ENCODE data around the gene SLC16A3.
A peak's percentile ranks its signal among the peaks of the same experiment; 100 is the strongest.

SLC16A3 gene

GRCh38 chr17:82212331-82213250 lies 16.3 kb upstream of the SLC16A3 start, which contains the start of gene CCDC57:
TSS of gene CCDC57 (minus strand) at chr17:82212842. CDS start at chr17:82201944, 10,898 bp downstream.
- Histone ChIP-seq H3K27me3 (replicated peaks; ENCODE audit: insufficient read depth, low read length) (no peaks in the 10 kb centered on the region), H2AFZ (ENCODE audit: low read length) (peak within 1 kb of the TSS; percentile 95), H3K4me1 (ENCODE audit: low read length) (peaks cover 14% of the 10 kb centered on the region), H3K36me3 (replicated peaks; ENCODE audit: insufficient read depth, low read length) (no peaks in the 10 kb centered on the region), H4K20me1 (ENCODE audit: insufficient read depth, low read length) (no peaks in the 10 kb centered on the region), H3K9me3 (replicated peaks; ENCODE audit: insufficient read depth, low read length) (no peaks in the 10 kb centered on the region), H3K27ac (ENCODE audit: low read length) (peak within 1 kb of the TSS; percentile 27; the same call in 1 of the 2 replicates), H3K9ac (ENCODE audit: low read length) (peak within 1 kb of the TSS; percentile 75), H3K4me2 (ENCODE audit: low read depth, low read length) (peak within 1 kb of the TSS; percentile 94), H3F3A (ENCODE audit: insufficient read depth, low read length) (no peaks in the 10 kb centered on the region), H3K4me3 (ENCODE audit: low read length) (peak within 1 kb of the TSS; percentile 92), H3K79me2 (ENCODE audit: low read length) (peaks cover 11% of the 10 kb centered on the region; the same call in 1 of the 2 replicates), H3K9me2 (replicated peaks; ENCODE audit: insufficient read depth, low read length) (no peaks in the 10 kb centered on the region)
- TF ChIP-seq CTCF (IDR thresholded peaks at IDR 0.05; ENCODE audit: low read length) (no peak), EZH2 (optimal IDR thresholded peaks at IDR 0.05; ENCODE audit: low read depth, low read length) (no peak), EZH2phosphoT487 (IDR thresholded peaks at IDR 0.05; ENCODE audit: low read length) (no peak)
- DNase-seq: peak; percentile 77

- H3K9ac ChIP-seq (ENCODE audit: low read length): peak overlapping the region; percentile 75
- H4K20me1 ChIP-seq (ENCODE audit: insufficient read depth, low read length): no peaks in the 10 kb centered on the region
- H2AFZ ChIP-seq (ENCODE audit: low read length): peak overlapping the region; percentile 95
- H3K4me3 ChIP-seq (ENCODE audit: low read length): peak overlapping the region; percentile 92
- H3K9me3 ChIP-seq (replicated peaks; ENCODE audit: insufficient read depth, low read length): no peaks in the 10 kb centered on the region
- no peaks in the 10 kb centered on the region for H3K9me2 ChIP-seq (replicated peaks; ENCODE audit: insufficient read depth, low read length)
- H3K4me2 ChIP-seq (ENCODE audit: low read depth, low read length): peak overlapping the region; percentile 94
- peaks cover 11% of the 10 kb centered on the region; the same call in 1 of the 2 replicates for H3K79me2 ChIP-seq (ENCODE audit: low read length)
- H3F3A ChIP-seq (ENCODE audit: insufficient read depth, low read length): no peaks in the 10 kb centered on the region
- no peak overlapping the region for H3K27ac ChIP-seq (ENCODE audit: low read length)
- H3K4me1 ChIP-seq (ENCODE audit: low read length): peaks cover 14% of the 10 kb centered on the region
- no peaks in the 10 kb centered on the region for H3K36me3 ChIP-seq (replicated peaks; ENCODE audit: insufficient read depth, low read length)
- no peak for TF ChIP-seq EZH2phosphoT487 (IDR thresholded peaks at IDR 0.05; ENCODE audit: low read length)
- TF ChIP-seq EZH2 (optimal IDR thresholded peaks at IDR 0.05; ENCODE audit: low read depth, low read length): no peak
- no peak for TF ChIP-seq CTCF (IDR thresholded peaks at IDR 0.05; ENCODE audit: low read length)
- no peaks in the 10 kb centered on the region for H3K27me3 ChIP-seq (replicated peaks; ENCODE audit: insufficient read depth, low read length)
- DNase-seq: no peak
These were observed 15.4 kb upstream of the SLC16A3 start for GRCh38 chr17:82213251-82214011.

GRCh38 chr17:82214012-82214628 lies 14.7 kb upstream of the SLC16A3 start:
- no peak for DNase-seq
- Histone ChIP-seq H3K4me3 (ENCODE audit: low read length) (no peak overlapping the region), H3K4me2 (ENCODE audit: low read depth, low read length) (no peak overlapping the region), H3K9me2 (replicated peaks; ENCODE audit: insufficient read depth, low read length) (no peaks in the 10 kb centered on the region), H3K27ac (ENCODE audit: low read length) (no peak overlapping the region), H4K20me1 (ENCODE audit: insufficient read depth, low read length) (no peaks in the 10 kb centered on the region), H3K4me1 (ENCODE audit: low read length) (peaks cover 14% of the 10 kb centered on the region), H3K36me3 (replicated peaks; ENCODE audit: insufficient read depth, low read length) (no peaks in the 10 kb centered on the region), H3K27me3 (replicated peaks; ENCODE audit: insufficient read depth, low read length) (no peaks in the 10 kb centered on the region), H2AFZ (ENCODE audit: low read length) (no peak overlapping the region), H3F3A (ENCODE audit: insufficient read depth, low read length) (no peaks in the 10 kb centered on the region), H3K79me2 (ENCODE audit: low read length) (peaks cover 11% of the 10 kb centered on the region; the same call in 1 of the 2 replicates), H3K9me3 (replicated peaks; ENCODE audit: insufficient read depth, low read length) (no peaks in the 10 kb centered on the region), H3K9ac (ENCODE audit: low read length) (no peak overlapping the region)
- no peak for TF ChIP-seq EZH2 (optimal IDR thresholded peaks at IDR 0.05; ENCODE audit: low read depth, low read length)
- no peak for TF ChIP-seq EZH2phosphoT487 (IDR thresholded peaks at IDR 0.05; ENCODE audit: low read length)
- no peak for TF ChIP-seq CTCF (IDR thresholded peaks at IDR 0.05; ENCODE audit: low read length)

Data from MM.1S (cell line).